ENCODE measurements around the gene MED26. TPM values are rescaled to one million over a fixed set of nuclear protein-coding genes. Genes with fewer than 3 reads are reported as not detected.

Gene MED26
- total and polyA plus RNA-seq, 2 of the 13 experiments (the other 11 are each of a cell fraction or from before 2014, with no cell fraction given): 3.5 to 3.8 TPM

DNA sequence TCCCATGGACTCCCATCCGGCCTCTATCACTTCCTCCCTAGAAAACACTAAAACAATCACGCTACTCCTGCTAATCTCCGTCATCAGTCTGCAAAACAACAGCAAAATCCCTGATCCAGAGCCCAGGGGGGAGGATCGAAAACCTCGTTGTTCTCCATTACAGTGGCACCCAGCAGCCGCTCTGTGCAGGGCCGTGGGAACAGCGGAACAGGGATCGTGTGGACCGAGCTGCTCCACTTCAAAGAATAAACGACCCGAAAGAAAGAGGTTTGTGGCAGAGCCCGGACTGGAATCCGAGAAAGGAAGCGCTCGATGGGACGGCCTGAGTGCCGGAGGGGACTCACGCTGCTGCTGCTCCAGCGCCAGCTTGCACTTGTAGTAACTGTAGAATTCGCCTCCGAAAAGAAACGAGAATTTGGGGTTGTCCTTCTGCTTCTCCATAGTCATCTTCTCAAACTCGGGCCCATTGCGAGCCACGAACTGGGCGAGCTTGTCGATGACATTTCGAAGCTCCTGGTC lies 86.4 kb downstream of the MED26 start:
- intact Hi-C loops (cut with micrococcal nuclease; ENCODE audit: unreplicated experiment): no loop called here
- Histone ChIP-seq H3K27me3 (ENCODE audit: control insufficient read depth in 1 of 2, insufficient read depth in 2 of 2, low read length in 2 of 2) (no peaks in the 10 kb centered on the region; a peak in 1 of 5 replicates), H3K36me3 (replicated peaks in 1 of 2; ENCODE audit: control insufficient read depth in 1 of 2, insufficient read depth in 2 of 2, low read length in 2 of 2) (peaks cover 10 to 25% of the 10 kb centered on the region in 2 experiments), H3K4me1 (ENCODE audit: insufficient read depth, low read length) (peaks cover 32% of the 10 kb centered on the region), H2AFZ (ENCODE audit: low read length) (no peak overlapping the region), H3K27ac (ENCODE audit: extremely low read length, insufficient read depth, low read length) (peak overlapping the region; percentile 87), H3K4me3 (replicated peaks in 1 of 3; ENCODE audit: insufficient read depth in 1 of 3, low read depth in 2 of 3, low read length in 3 of 3) (peak overlapping the region; percentile 86 to 99 (median 96)), H4K20me1 (ENCODE audit: insufficient read depth, low read length) (peaks cover 21% of the 10 kb centered on the region), H3K79me2 (ENCODE audit: insufficient read depth, low read length) (peaks cover 59% of the 10 kb centered on the region), H3K9ac (ENCODE audit: insufficient read depth, low read depth, low read length) (peak overlapping the region; percentile 96), H3K4me2 (ENCODE audit: low read depth, low read length) (peak overlapping the region; percentile 85), H3K9me3 (ENCODE audit: low read length) (no peaks in the 10 kb centered on the region)
- TSS peak; percentile 85 for BruUV-seq (replicated peaks)
- peak; percentile 4; the same call in 2 of the 3 replicates for ATAC-seq
- 1% methylated on average over 16 of the region's 29 CpGs for WGBS (ENCODE audit: low lambda C conversion rate)
- in situ Hi-C loops (cut with HindIII; ENCODE audit: extremely low pct_ligation_motif_present, low pct_unique_long_range_greater_than_20kb): no loop called here
- POLR2A ChIA-PET: interaction anchor here (0.9 kb wide), 1 partner anchor 45 kb away, joined by 4 read pairs; the partner anchor contains the start of genes C19orf44 and CALR3
- CTCF ChIA-PET (ENCODE audit: low intra/inter-chr PET ratio, low total read pairs): no interaction called here
- no peak for FAIRE-seq
- DNase-seq (ENCODE audit: low spot score): no peak
- TF ChIP-seq, protein P1, sequence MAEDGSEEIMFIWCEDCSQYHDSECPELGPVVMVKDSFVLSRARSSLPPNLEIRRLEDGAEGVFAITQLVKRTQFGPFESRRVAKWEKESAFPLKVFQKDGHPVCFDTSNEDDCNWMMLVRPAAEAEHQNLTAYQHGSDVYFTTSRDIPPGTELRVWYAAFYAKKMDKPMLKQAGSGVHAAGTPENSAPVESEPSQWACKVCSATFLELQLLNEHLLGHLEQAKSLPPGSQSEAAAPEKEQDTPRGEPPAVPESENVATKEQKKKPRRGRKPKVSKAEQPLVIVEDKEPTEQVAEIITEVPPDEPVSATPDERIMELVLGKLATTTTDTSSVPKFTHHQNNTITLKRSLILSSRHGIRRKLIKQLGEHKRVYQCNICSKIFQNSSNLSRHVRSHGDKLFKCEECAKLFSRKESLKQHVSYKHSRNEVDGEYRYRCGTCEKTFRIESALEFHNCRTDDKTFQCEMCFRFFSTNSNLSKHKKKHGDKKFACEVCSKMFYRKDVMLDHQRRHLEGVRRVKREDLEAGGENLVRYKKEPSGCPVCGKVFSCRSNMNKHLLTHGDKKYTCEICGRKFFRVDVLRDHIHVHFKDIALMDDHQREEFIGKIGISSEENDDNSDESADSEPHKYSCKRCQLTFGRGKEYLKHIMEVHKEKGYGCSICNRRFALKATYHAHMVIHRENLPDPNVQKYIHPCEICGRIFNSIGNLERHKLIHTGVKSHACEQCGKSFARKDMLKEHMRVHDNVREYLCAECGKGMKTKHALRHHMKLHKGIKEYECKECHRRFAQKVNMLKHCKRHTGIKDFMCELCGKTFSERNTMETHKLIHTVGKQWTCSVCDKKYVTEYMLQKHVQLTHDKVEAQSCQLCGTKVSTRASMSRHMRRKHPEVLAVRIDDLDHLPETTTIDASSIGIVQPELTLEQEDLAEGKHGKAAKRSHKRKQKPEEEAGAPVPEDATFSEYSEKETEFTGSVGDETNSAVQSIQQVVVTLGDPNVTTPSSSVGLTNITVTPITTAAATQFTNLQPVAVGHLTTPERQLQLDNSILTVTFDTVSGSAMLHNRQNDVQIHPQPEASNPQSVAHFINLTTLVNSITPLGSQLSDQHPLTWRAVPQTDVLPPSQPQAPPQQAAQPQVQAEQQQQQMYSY (CRISPR knock-in tag; IDR thresholded peaks at IDR 0.05): peak; percentile 86
- TF ChIP-seq RFX3 (CRISPR knock-in tag; IDR thresholded peaks at IDR 0.05) (no peak), SALL2 (CRISPR knock-in tag; IDR thresholded peaks at IDR 0.05) (no peak), ZNF850 (CRISPR knock-in tag; conservative IDR thresholded peaks at IDR 0.05) (no peak), ZNF614 (CRISPR knock-in tag; IDR thresholded peaks at IDR 0.05; ENCODE audit: borderline replicate concordance) (no peak), ZNF589 (CRISPR knock-in tag; conservative IDR thresholded peaks at IDR 0.05) (0 out of 2 replicates have a peak, but pooled peaks have one; percentile 31), ZNF572 (CRISPR knock-in tag; IDR thresholded peaks at IDR 0.05) (no peak), MTF1 (CRISPR knock-in tag; IDR thresholded peaks at IDR 0.05) (no peak)
- TF ChIP-seq, protein P2, sequence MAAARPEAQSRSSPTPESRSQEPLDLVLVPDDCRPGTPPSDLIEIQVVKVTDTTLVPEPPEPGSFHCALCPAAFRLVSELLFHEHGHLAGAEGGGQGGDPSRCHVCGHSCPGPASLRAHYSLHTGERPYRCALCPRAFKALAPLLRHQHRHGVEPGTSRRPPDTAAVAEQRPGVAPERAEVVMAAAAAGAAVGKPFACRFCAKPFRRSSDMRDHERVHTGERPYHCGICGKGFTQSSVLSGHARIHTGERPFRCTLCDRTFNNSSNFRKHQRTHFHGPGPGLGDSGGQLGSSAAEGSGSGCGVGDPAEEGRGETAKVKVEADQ (CRISPR knock-in tag; IDR thresholded peaks at IDR 0.05; ENCODE audit: borderline replicate concordance): no peak
- TF ChIP-seq, protein P3, sequence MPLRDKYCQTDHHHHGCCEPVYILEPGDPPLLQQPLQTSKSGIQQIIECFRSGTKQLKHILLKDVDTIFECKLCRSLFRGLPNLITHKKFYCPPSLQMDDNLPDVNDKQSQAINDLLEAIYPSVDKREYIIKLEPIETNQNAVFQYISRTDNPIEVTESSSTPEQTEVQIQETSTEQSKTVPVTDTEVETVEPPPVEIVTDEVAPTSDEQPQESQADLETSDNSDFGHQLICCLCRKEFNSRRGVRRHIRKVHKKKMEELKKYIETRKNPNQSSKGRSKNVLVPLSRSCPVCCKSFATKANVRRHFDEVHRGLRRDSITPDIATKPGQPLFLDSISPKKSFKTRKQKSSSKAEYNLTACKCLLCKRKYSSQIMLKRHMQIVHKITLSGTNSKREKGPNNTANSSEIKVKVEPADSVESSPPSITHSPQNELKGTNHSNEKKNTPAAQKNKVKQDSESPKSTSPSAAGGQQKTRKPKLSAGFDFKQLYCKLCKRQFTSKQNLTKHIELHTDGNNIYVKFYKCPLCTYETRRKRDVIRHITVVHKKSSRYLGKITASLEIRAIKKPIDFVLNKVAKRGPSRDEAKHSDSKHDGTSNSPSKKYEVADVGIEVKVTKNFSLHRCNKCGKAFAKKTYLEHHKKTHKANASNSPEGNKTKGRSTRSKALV (CRISPR knock-in tag; IDR thresholded peaks at IDR 0.05): 0 out of 2 replicates have a peak, but pooled peaks have one; percentile 8
- TF ChIP-seq, protein P4, sequence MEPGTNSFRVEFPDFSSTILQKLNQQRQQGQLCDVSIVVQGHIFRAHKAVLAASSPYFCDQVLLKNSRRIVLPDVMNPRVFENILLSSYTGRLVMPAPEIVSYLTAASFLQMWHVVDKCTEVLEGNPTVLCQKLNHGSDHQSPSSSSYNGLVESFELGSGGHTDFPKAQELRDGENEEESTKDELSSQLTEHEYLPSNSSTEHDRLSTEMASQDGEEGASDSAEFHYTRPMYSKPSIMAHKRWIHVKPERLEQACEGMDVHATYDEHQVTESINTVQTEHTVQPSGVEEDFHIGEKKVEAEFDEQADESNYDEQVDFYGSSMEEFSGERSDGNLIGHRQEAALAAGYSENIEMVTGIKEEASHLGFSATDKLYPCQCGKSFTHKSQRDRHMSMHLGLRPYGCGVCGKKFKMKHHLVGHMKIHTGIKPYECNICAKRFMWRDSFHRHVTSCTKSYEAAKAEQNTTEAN (CRISPR knock-in tag; conservative IDR thresholded peaks at IDR 0.05): no peak
- TF ChIP-seq, protein P5, sequence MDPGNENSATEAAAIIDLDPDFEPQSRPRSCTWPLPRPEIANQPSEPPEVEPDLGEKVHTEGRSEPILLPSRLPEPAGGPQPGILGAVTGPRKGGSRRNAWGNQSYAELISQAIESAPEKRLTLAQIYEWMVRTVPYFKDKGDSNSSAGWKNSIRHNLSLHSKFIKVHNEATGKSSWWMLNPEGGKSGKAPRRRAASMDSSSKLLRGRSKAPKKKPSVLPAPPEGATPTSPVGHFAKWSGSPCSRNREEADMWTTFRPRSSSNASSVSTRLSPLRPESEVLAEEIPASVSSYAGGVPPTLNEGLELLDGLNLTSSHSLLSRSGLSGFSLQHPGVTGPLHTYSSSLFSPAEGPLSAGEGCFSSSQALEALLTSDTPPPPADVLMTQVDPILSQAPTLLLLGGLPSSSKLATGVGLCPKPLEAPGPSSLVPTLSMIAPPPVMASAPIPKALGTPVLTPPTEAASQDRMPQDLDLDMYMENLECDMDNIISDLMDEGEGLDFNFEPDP (CRISPR knock-in tag; conservative IDR thresholded peaks at IDR 0.05): no peak
